K562 (cell line): ENCODE results near the gene FAM171A2. TPM values are rescaled to one million over a fixed set of nuclear protein-coding genes. Genes with fewer than 3 reads are reported as not detected.

Experiments
- ATAC-seq: fragments of 200-7000 bp; cut with Tn5 transposase; 3 replicates; pipeline ENCODE4 v1.9.1; 2020; ENCODE audit warnings: moderate library complexity
- BruUV-seq: library from RNA; stranded (reverse); fragments of 400-500 nt; replicated peaks from 2 replicates; lab custom pipeline; 2021; lab: Mats Ljungman, UMichigan
- CTCF ChIA-PET: fragments of 300-600 bp; formaldehyde crosslinking; extraction: SDS; loops from one replicate; lab custom pipeline; 2021; ENCODE audit warnings: low intra/inter-chr PET ratio; lab: Yijun Ruan, JAX
- POLR2A ChIA-PET: fragments of 300-600, 350-650 bp; sonication (Branson Sonifier 250); formaldehyde crosslinking; extraction: SDS; loops from one replicate; lab custom pipeline; 2021; ENCODE audit warnings: antibody characterized with exemption, inconsistent platforms; lab: Yijun Ruan, JAX
- DNase-seq, 4 experiments: peaks; one replicate each; pipeline versions ENCODE4 v3.0.0 to v3.0.0-alpha.2; 2011 to 2018; ENCODE audit warnings: low spot score in 3 of 4, mixed read lengths in 3 of 4; ENCODE audit errors: extremely low read depth in 1 of 4
- FAIRE-seq: peaks from 2 replicates; lab custom pipeline; 2011; peaks lifted over from hg19 to GRCh38; lab: Jason Lieb, UNC
- H2AFZ ChIP-seq: 2 replicates; pipeline ENCODE4 v1.6.0; 2011; ENCODE audit warnings: low read depth, low read length, control low read depth, inconsistent platforms
- H3K27ac ChIP-seq: fragments of 200-600 bp; 3 replicates; pipeline ENCODE4 v1.8.0; 2011; ENCODE audit warnings: low read depth, mild to moderate bottlenecking, control low read depth, inconsistent platforms, low read length, moderate library complexity, mixed read lengths; ENCODE audit errors: extremely low read depth
- H3K27me3 ChIP-seq, 2 experiments: fragments of 300-600 bp in 1 of 2; 2 replicates in 1 of 2; 3 replicates in 1 of 2; pipeline versions ENCODE4 v1.6.0 to v1.8.0; 2011; ENCODE audit warnings: inconsistent platforms in 2 of 2, low read length in 2 of 2, mild to moderate bottlenecking in 1 of 2, mixed read lengths in 1 of 2, moderate library complexity in 1 of 2; ENCODE audit not compliant: control insufficient read depth in 2 of 2, insufficient read depth in 2 of 2
- H3K36me3 ChIP-seq: fragments of 300-600 bp; 3 replicates; pipeline ENCODE4 v1.8.0; 2011; ENCODE audit warnings: mild to moderate bottlenecking, low read length, inconsistent platforms; ENCODE audit not compliant: control insufficient read depth, insufficient read depth
- H3K4me1 ChIP-seq, 2 experiments: fragments of 200-600 bp in 1 of 2; replicated peaks in 1 of 2; 2 replicates in 1 of 2; 3 replicates in 1 of 2; pipeline versions ENCODE4 v1.5.1 to v1.8.0; 2011; ENCODE audit warnings: inconsistent platforms in 2 of 2, low read length in 2 of 2, mild to moderate bottlenecking in 1 of 2, mixed read lengths in 1 of 2, moderate library complexity in 1 of 2; ENCODE audit not compliant: control insufficient read depth in 2 of 2, insufficient read depth in 2 of 2
- H3K4me2 ChIP-seq: 2 replicates; pipeline ENCODE4 v1.6.1; 2011; ENCODE audit warnings: low read length, control low read depth, inconsistent platforms, mixed read lengths; ENCODE audit not compliant: insufficient read depth
- H3K4me3 ChIP-seq: fragments of 200-600 bp; sonication (generic), shearing (Covaris generic); 2 replicates; pipeline ENCODE4 v1.5.1; 2016; ENCODE audit warnings: control low read depth, inconsistent platforms
- H3K79me2 ChIP-seq: fragments of 200-600 bp; 3 replicates; pipeline ENCODE4 v1.8.0; 2011; ENCODE audit warnings: low read length, inconsistent platforms; ENCODE audit not compliant: control insufficient read depth, insufficient read depth
- H3K9ac ChIP-seq, 2 experiments: 2 replicates each; pipeline versions ENCODE4 v1.6.0 to v1.6.1; 2011; ENCODE audit warnings: low read depth in 2 of 2, low read length in 2 of 2, control low read depth in 1 of 2, inconsistent platforms in 1 of 2, mild to moderate bottlenecking in 1 of 2, mixed read lengths in 1 of 2; ENCODE audit not compliant: insufficient read depth in 1 of 2
- H3K9me1 ChIP-seq: one replicate; pipeline ENCODE4 v1.6.0; 2011; ENCODE audit warnings: inconsistent platforms, mild to moderate bottlenecking, low read length, moderate library complexity; ENCODE audit not compliant: control insufficient read depth, insufficient read depth
- H3K9me3 ChIP-seq: replicated peaks from 2 replicates; pipeline ENCODE4 v1.5.1; 2011; ENCODE audit warnings: low read depth, low read length, inconsistent platforms; ENCODE audit not compliant: control insufficient read depth, insufficient read depth
- H4K20me1 ChIP-seq: replicated peaks from 2 replicates; pipeline ENCODE4 v1.6.1; 2011; ENCODE audit warnings: low read length, inconsistent platforms, mixed read lengths; ENCODE audit not compliant: control insufficient read depth, insufficient read depth
- CBX3 ChIP-seq, 2 experiments: IDR thresholded peaks; 1 replicate in 1 of 2; 2 replicates in 1 of 2; pipeline ENCODE4 v1.6.1; 2012; ENCODE audit warnings: inconsistent platforms in 2 of 2, low read length in 2 of 2, borderline replicate concordance in 1 of 2, control low read depth in 1 of 2
- ELF1 ChIP-seq: fragments of 200-800 bp; sonication (Bioruptor generic); IDR thresholded peaks from 2 replicates; pipeline ENCODE4 v1.6.1; 2016; ENCODE audit warnings: missing genetic modification characterization, missing compliant biosample characterization
- HDAC3 ChIP-seq: fragments of 450-650 bp; IDR thresholded peaks from 2 replicates; pipeline ENCODE4 v1.6.1; 2018; ENCODE audit warnings: borderline replicate concordance, mild to moderate bottlenecking, moderate library complexity; ENCODE audit not compliant: partially characterized antibody
- KLF6 ChIP-seq: fragments of 250-450 bp; sonication (Bioruptor Pico); IDR thresholded peaks from 2 replicates; pipeline ENCODE4 v1.4.0; 2020; ENCODE audit warnings: mild to moderate bottlenecking, moderate library complexity, borderline replicate concordance
- MAX ChIP-seq: sonication (generic); formaldehyde crosslinking; IDR thresholded peaks from 2 replicates; pipeline ENCODE4 v1.9.0; 2022; ENCODE audit warnings: mild to moderate bottlenecking, missing genetic modification reagents
- NCOR1 ChIP-seq: fragments of 450-650 bp; IDR thresholded peaks from 2 replicates; pipeline ENCODE4 v1.6.1; 2016; ENCODE audit warnings: mild to moderate bottlenecking, moderate library complexity
- SAFB ChIP-seq: fragments of 200-400 bp; formaldehyde crosslinking; IDR thresholded peaks from 2 replicates; pipeline ENCODE4 v1.6.1; 2017; ENCODE audit warnings: low read depth, low read length, borderline replicate concordance
- SRSF3 ChIP-seq: fragments of 200-400 bp; formaldehyde crosslinking; IDR thresholded peaks from 2 replicates; pipeline ENCODE4 v1.6.1; 2016; ENCODE audit warnings: mild to moderate bottlenecking, low read length, moderate library complexity; ENCODE audit not compliant: insufficient read depth
- USF1 ChIP-seq: sonication (generic); formaldehyde crosslinking; IDR thresholded peaks from 2 replicates; pipeline ENCODE4 v1.9.0; 2022; ENCODE audit warnings: mild to moderate bottlenecking, missing genetic modification reagents
- ZNF263 ChIP-seq: sonication (generic); formaldehyde crosslinking; IDR thresholded peaks from 2 replicates; pipeline ENCODE4 v1.8.0; 2022; ENCODE audit warnings: mild to moderate bottlenecking, missing genetic modification reagents, borderline replicate concordance
- WGBS: fragments of 100-300 bp; shearing (Covaris generic); methylation state at CpG from one replicate; pipeline ENCODE4 v1.1.6; 2016; ENCODE audit warnings: low coverage, mixed read lengths; ENCODE audit not compliant: insufficient coverage; ENCODE audit errors: missing lambda C conversion rate; 5-methylcytosine and 5-hydroxymethylcytosine counted together
- in situ Hi-C: fragments of 300-500 bp; cut with MboI; formaldehyde crosslinking; loops from 4 replicates; pipeline ENCODE4 v1.15.0; 2018; ENCODE audit warnings: inconsistent platforms, mixed read lengths
- intact Hi-C: fragments of 100-400 bp; cut with micrococcal nuclease; formaldehyde crosslinking; loops from 2 replicates; pipeline ENCODE4 v1.14.2; 2022
- polyA plus RNA-seq, 8 experiments: library from polyadenylated mRNA; depleted of rRNA in 4 of 8; stranded (reverse) in 5 of 8; unstranded in 3 of 8; fragments of >200 nt; fragmentation: Nextera tagmentation in 2 of 8; fragmentation: Illumina TruSeq in 1 of 8; extraction: Ambion mirVana in 2 of 8; extraction: Trizol in 1 of 8; gene quantifications; 2 replicates each; pipeline versions ENCODE4 v1.2.1 to v1.2.3, GENCODE V29; 2011 to 2014; ENCODE audit warnings: inconsistent platforms in 1 of 8, missing spikeins in 1 of 8
- total RNA-seq, 7 experiments: library from RNA; depleted of rRNA in 6 of 7; stranded (reverse); fragments of >200 nt in 6 of 7; fragmentation: Illumina TruSeq in 2 of 7; extraction: Trizol in 2 of 7; gene quantifications; 2 replicates each; pipeline versions ENCODE4 v1.2.1 to v1.2.3, GENCODE V29; 2011 to 2021; ENCODE audit warnings: low replicate concordance in 1 of 7
- TF ChIP-seq, protein P1 (sequence below): fragments of 450-650 bp; formaldehyde crosslinking; IDR thresholded peaks from 2 replicates; pipeline ENCODE4 v1.4.0; 2020; ENCODE audit warnings: mild to moderate bottlenecking, mixed read lengths

FAM171A2 gene
- total and polyA plus RNA-seq, 9 of the 15 experiments (the other 6 are each of a cell fraction or from before 2014, with no cell fraction given), result 0.10 to 10.2 (median 2.0) TPM; not detected in 1

- intact Hi-C loops, result loop anchor here (5.0 kb wide), 1 partner anchor 114 kb away; the partner anchor contains the start of gene GPATCH8
- H3K36me3 ChIP-seq, result no peaks in the 10 kb centered on the region
- 83% methylated on average over 1 of the region's 2 CpGs for WGBS
- H3K27ac ChIP-seq, result no peak overlapping the region
- ChIA-PET CTCF (interaction anchor here (0.6 kb wide), 1 partner anchor 290 kb away, joined by 3 read pairs; no protein-coding TSS in a partner anchor), POLR2A (interaction anchor here (0.8 to 1.6 kb wide), 2 partner anchors 9 to 793 kb away, joined by 4 to 7 read pairs; no protein-coding TSS in a partner anchor)
- TSS peak; percentile 41 for BruUV-seq
- no peaks in the 10 kb centered on the region for H3K9me3 ChIP-seq
- H3K4me3 ChIP-seq, result no peak overlapping the region; the same call in 1 of the 2 replicates
- DNase-seq, result no peak
- H4K20me1 ChIP-seq, result no peaks in the 10 kb centered on the region
- no peaks in the 10 kb centered on the region for H3K9me1 ChIP-seq
- in situ Hi-C loops, result no loop called here
- no peak overlapping the region for H2AFZ ChIP-seq
- H3K4me2 ChIP-seq, result peak overlapping the region; percentile 44
- TF ChIP-seq MAX, result 0 out of 2 replicates have a peak, but pooled peaks have one; percentile 4
- no peak for TF ChIP-seq SAFB
- TF ChIP-seq NCOR1, result no peak
- TF ChIP-seq SRSF3, result no peak
- H3K4me1 ChIP-seq, result peaks cover 45 to 48% of the 10 kb centered on the region in 2 experiments
- no peaks in the 10 kb centered on the region; a peak in 1 of 5 replicates for H3K27me3 ChIP-seq
- no peak for FAIRE-seq
- no peak overlapping the region; a peak in 1 of 4 replicates for H3K9ac ChIP-seq
- peaks cover 7% of the 10 kb centered on the region; the same call in 2 of the 3 replicates for H3K79me2 ChIP-seq
- ATAC-seq, result no peak
Observed at GRCh38 chr17:44387804-44388203, 24.2 kb upstream of the FAM171A2 start.

- H3K9ac ChIP-seq, result peak overlapping the region; percentile 79 to 95
- peak overlapping the region; percentile 88 for H3K4me2 ChIP-seq
- FAIRE-seq (no peak), ATAC-seq (no peak), DNase-seq (no peak)
- H3K9me3 ChIP-seq, result no peaks in the 10 kb centered on the region
- peaks cover 38 to 44% of the 10 kb centered on the region in 2 experiments for H3K4me1 ChIP-seq
- no peaks in the 10 kb centered on the region for H3K9me1 ChIP-seq
- in situ Hi-C loops, result no loop called here
- H3K79me2 ChIP-seq, result peaks cover 7% of the 10 kb centered on the region; the same call in 2 of the 3 replicates
- H3K4me3 ChIP-seq, result peak overlapping the region; percentile 58
- H2AFZ ChIP-seq, result peak overlapping the region; percentile 96
- H4K20me1 ChIP-seq, result no peaks in the 10 kb centered on the region
- 48% methylated on average over 10 of the region's 10 CpGs for WGBS
- ChIA-PET CTCF (interaction anchor here (1.1 kb wide), 1 partner anchor 117 kb away, joined by 3 read pairs; no protein-coding TSS in a partner anchor), POLR2A (interaction anchor here (0.6 to 1.8 kb wide), 5 partner anchors 8 to 144 kb away, joined by 3 to 7 read pairs (median 3); no protein-coding TSS in a partner anchor)
- BruUV-seq, result no TSS peak
- peak overlapping the region; percentile 83 for H3K27ac ChIP-seq
- H3K36me3 ChIP-seq, result no peaks in the 10 kb centered on the region
- H3K27me3 ChIP-seq, result no peaks in the 10 kb centered on the region; a peak in 1 of 5 replicates
- intact Hi-C loops, result loop anchor here (5.0 kb wide), 1 partner anchor 116 kb away; the partner anchor contains the start of gene GPATCH8
- peak; percentile 68 for TF ChIP-seq USF1 (CRISPR knock-in tag)
- TF ChIP-seq HDAC3, result no peak
- no peak for TF ChIP-seq ELF1 (tag)
- TF ChIP-seq, protein P1, sequence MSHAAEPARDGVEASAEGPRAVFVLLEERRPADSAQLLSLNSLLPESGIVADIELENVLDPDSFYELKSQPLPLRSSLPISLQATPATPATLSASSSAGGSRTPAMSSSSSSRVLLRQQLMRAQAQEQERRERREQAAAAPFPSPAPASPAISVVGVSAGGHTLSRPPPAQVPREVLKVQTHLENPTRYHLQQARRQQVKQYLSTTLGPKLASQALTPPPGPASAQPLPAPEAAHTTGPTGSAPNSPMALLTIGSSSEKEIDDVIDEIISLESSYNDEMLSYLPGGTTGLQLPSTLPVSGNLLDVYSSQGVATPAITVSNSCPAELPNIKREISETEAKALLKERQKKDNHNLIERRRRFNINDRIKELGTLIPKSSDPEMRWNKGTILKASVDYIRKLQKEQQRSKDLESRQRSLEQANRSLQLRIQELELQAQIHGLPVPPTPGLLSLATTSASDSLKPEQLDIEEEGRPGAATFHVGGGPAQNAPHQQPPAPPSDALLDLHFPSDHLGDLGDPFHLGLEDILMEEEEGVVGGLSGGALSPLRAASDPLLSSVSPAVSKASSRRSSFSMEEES (CRISPR knock-in tag), result no peak
- TF ChIP-seq KLF6 (CRISPR knock-in tag), result no peak
- no peak for TF ChIP-seq CBX3 (IDR thresholded peaks at IDR 0.05; ENCODE audit: borderline replicate concordance in 1 of 2, low read length in 2 of 2)
- TF ChIP-seq ZNF263 (CRISPR knock-in tag), result peak; percentile 12; the same call in 1 of the 2 replicates
Observed at GRCh38 chr17:44386182-44386525, 22.5 kb upstream of the FAM171A2 start.
